Endothelial cell (in vitro differentiated cells): ENCODE measurements around the gene GAS2L3. TPM values are rescaled to one million over a fixed set of nuclear protein-coding genes. Genes with fewer than 3 reads are reported as not detected.
A peak's percentile ranks its signal among the peaks of the same experiment; 100 is the strongest.
"Not testable (repeated sequence)": the region's sequence is repeated elsewhere in the genome, so short reads cannot be mapped to it uniquely, and the experiment has no call there.

Experiments used
- DNase-seq: peaks from one replicate; pipeline ENCODE4 v3.0.0; 2021; ENCODE audit warnings: low spot score
- H3K27ac Mint-ChIP-seq: one replicate; pipeline ENCODE4 v1.8.0; 2021; ENCODE audit warnings: mixed read lengths, inconsistent platforms; ENCODE audit not compliant: unreplicated experiment
- H3K27me3 Mint-ChIP-seq: one replicate; pipeline ENCODE4 v1.8.0; 2021; ENCODE audit warnings: mild to moderate bottlenecking, moderate library complexity, mixed read lengths, inconsistent platforms; ENCODE audit not compliant: unreplicated experiment
- H3K36me3 Mint-ChIP-seq: one replicate; pipeline ENCODE4 v1.8.0; 2021; ENCODE audit warnings: mild to moderate bottlenecking, low read depth, mixed read lengths, inconsistent platforms; ENCODE audit not compliant: unreplicated experiment
- H3K4me1 Mint-ChIP-seq: one replicate; pipeline ENCODE4 v1.8.0; 2021; ENCODE audit warnings: mild to moderate bottlenecking, mixed read lengths, inconsistent platforms; ENCODE audit not compliant: unreplicated experiment
- H3K4me3 Mint-ChIP-seq: one replicate; pipeline ENCODE4 v1.8.0; 2021; ENCODE audit warnings: mild to moderate bottlenecking, mixed read lengths, inconsistent platforms; ENCODE audit not compliant: unreplicated experiment
- H3K9me3 Mint-ChIP-seq: one replicate; pipeline ENCODE4 v1.8.0; 2021; ENCODE audit warnings: mixed read lengths, inconsistent platforms; ENCODE audit not compliant: unreplicated experiment
- CTCF ChIP-seq: fragments of 200-600 bp; sonication (generic); IDR thresholded peaks from one replicate; pipeline ENCODE4 v1.5.0; 2021; ENCODE audit warnings: antibody characterized with exemption; ENCODE audit not compliant: unreplicated experiment
- total RNA-seq: library from RNA; stranded (reverse); fragmentation: NEBNext Ultra II Directional; extraction: Animal tissue kit (Norgen Biotek cat#: 25700); gene quantifications from one replicate; pipeline ENCODE4 v1.2.1, GENCODE V29; 2021; ENCODE audit not compliant: unreplicated experiment

Gene GAS2L3
- total RNA-seq, 1 donor from 2014 or later: 55.6 TPM

- TF ChIP-seq CTCF: no peak
- Mint-ChIP-seq H3K4me1 (peaks cover 7% of the 10 kb centered on the region), H3K4me3 (no peak overlapping the region), H3K27ac (no peak overlapping the region), H3K27me3 (no peaks in the 10 kb centered on the region), H3K9me3 (no peaks in the 10 kb centered on the region), H3K36me3 (peaks cover 29% of the 10 kb centered on the region)
- no peak for DNase-seq
Observed at GRCh38 chr12:100610666-100611430, 37.4 kb downstream of the GAS2L3 start.

- Mint-ChIP-seq H3K4me1 (peaks cover 4% of the 10 kb centered on the region), H3K4me3 (no peak overlapping the region), H3K36me3 (peaks cover 26% of the 10 kb centered on the region), H3K27ac (no peak overlapping the region), H3K27me3 (no peaks in the 10 kb centered on the region), H3K9me3 (no peaks in the 10 kb centered on the region)
- no peak for DNase-seq
- no peak for TF ChIP-seq CTCF
Observed at GRCh38 chr12:100612606-100613005, 39.1 kb downstream of the GAS2L3 start.

- DNase-seq: no peak
- no peak for TF ChIP-seq CTCF
- Mint-ChIP-seq H3K27me3 (no peaks in the 10 kb centered on the region), H3K27ac (peak overlapping the region; percentile 57), H3K4me1 (peaks cover 9% of the 10 kb centered on the region), H3K36me3 (peaks cover 6% of the 10 kb centered on the region), H3K4me3 (no peak overlapping the region), H3K9me3 (no peaks in the 10 kb centered on the region)
Observed at GRCh38 chr12:100624571-100624970, 51.1 kb downstream of the GAS2L3 start.

GRCh38 chr12:100632445-100632892 lies 59.0 kb downstream of the GAS2L3 start:
- no peaks in the 10 kb centered on the region for H3K9me3 Mint-ChIP-seq
- H3K4me3 Mint-ChIP-seq: no peak overlapping the region
- TF ChIP-seq CTCF: no peak
- no peak for DNase-seq
- H3K27ac Mint-ChIP-seq: no peak overlapping the region
- H3K36me3 Mint-ChIP-seq: peaks cover 19% of the 10 kb centered on the region
- peaks cover 4% of the 10 kb centered on the region for H3K4me1 Mint-ChIP-seq
- peaks cover 1% of the 10 kb centered on the region for H3K27me3 Mint-ChIP-seq

GRCh38 chr12:100633082-100633785 lies 59.8 kb downstream of the GAS2L3 start:
- not testable (repeated sequence) for H3K4me1 Mint-ChIP-seq, DNase-seq, H3K4me3 Mint-ChIP-seq, H3K27ac Mint-ChIP-seq, H3K27me3 Mint-ChIP-seq, H3K9me3 Mint-ChIP-seq
- H3K36me3 Mint-ChIP-seq: peaks cover 19% of the 10 kb centered on the region
